ENCODE measurements around the gene LARGE1.

LARGE1 gene

DNA sequence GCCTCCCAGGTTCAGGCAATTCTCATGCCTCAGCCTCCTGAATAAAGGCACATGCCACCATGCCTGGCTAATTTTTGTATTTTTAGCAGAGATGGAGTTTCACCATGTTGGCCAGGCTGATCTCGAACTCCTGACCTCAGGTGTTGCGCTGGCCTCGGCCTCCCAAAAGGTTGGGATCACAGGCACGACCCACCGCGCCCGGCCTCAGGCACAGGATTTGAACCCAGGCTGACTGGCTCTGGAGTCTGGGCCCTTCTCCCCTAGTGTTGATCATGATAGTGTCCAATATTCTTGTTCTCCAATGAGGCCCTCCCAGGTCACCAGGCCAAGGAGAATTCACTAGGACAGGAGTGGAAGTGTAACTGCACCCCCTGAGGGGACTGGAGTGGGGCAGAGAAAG lies 401.9 kb downstream of the LARGE1 start:
- DNase-seq = no peak

DNA sequence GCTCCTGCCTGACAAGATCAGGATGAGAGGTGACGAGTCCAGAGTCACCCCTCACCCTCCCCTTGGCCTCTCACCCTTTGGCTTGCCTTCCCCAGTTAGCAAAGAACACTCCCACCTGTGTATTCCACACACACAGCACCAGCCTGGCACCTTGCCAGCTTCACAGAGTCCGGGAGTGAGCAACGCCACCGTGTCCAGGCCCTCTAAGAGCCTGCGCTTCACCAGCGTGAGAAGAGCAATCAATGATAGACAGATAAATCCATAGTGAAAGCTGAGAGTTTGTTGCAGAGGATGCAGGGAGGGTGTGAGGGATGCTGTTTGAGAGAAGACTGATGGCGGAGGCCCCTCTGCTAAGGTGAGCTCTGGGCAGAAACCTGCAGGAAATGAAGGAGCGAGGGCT lies 404.5 kb downstream of the LARGE1 start:
- DNase-seq = no peak

DNA sequence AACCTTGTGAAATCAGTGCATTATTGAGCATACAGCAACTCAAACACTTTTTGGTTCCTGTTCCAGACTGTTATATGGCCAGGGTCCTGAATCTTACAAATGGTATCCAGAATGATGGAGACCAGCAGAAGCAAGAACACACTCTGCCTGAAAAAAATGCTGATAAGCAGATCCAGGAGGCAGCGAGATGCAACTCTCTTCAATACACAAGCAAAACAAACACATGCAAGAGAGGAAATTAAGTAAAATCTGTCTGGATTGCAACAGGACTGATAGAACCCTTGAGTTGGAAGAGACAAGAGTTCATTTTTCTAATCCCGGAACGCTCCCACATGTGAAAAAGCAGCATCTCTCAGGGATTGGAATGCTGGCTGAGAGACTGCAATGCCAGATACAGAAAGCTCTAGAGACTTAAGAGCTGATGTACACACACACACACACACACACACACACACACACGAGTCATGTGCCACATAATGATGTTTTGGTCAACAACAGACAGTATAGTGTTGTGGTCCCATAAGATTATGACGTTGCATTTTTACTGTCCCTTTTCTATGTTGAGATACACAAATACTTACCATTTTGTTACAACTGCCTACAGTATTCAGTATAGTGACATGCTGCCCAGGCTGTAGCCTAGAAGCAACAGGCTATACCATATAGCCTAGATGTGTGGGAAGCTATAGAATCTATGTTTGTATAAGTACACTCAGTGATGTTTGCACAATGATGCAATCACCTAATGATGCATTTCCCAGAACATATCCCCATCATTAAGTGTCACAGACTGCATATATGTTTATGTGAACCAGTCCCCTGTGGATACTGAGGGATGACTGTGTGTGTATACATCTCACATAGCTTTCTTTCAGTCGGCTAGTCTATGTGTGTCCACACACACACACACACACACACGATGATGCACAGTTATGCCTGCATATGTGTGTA lies 406.6 kb downstream of the LARGE1 start:
- DNase-seq = no peak

GRCh38 chr22:33512908-33513307 lies 407.4 kb downstream of the LARGE1 start:
- DNase-seq = no peak

DNA sequence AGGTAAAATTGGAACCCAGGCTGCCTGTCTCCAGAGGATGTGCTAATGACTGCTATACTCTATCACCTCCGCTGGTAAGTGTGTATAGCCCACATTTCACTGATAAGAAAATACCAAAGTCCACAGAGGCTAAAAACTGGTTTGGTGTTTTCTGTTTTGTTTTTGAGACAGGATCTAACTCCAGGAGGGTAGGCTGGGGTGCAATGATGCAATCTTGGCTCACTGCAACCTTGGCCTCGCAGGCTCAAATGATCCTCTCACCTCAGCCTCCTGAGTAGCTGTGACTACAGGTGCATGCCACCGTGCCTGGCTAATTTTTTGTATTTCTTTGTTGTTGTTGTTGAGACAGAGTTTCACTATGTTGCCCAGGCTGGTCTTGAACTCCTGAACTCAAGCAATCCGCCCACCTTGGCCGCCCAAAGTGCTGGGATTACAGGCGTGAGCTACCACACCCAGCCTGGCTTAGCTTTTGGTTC lies 409.8 kb downstream of the LARGE1 start:
- no peak for DNase-seq

DNA sequence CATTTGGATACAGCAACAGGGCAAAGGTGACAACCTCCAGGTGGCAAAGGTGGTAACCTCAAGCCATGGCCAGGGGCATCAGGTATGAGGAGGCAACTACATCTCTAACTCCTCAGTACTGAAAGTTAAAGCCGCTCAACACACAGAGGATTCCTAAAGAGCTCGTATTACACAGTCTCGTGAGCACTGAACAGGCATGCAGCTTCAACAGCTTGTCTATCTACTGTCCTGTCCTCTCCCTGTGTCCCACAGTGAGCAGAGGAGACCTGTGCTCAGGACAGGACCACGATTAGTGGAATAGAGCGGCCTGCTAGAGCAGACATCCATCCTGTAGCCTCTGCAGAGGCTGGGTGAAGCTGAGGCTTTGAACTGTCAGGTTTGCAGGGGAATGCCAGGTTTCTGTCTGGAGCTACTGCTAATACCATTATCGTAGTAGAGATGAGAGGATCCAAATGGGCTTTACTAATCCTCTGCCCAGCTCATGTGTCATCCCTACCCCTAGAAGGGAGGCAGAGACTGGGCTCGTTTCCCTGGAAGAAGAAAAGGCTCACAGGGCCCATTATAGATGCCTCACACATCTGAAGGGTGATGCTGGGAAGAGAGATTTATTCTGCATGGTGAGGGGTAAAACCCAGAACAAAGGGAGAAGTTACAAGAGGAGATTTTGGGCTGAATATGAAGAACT lies 415.2 kb downstream of the LARGE1 start:
- DNase-seq = no peak

DNA sequence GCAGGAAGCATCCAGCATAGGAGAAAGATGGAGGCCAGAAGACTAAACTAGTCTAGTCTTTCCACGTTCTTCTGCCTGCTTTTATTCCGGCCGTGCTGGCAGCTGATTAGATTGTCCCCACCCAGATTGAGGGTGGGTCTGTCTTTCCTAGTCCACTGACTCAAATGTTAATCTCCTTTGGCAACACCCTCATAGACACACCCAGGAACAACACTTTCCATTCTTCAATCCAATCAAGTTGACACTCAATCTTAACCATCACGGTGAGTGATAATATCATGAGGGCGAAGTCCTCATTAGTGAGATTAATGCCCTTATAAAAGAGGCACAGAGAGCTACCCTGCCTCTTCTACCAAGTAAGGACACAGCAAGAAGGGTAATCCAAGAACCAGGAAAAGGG lies 424.2 kb downstream of the LARGE1 start:
- no peak for DNase-seq

DNA sequence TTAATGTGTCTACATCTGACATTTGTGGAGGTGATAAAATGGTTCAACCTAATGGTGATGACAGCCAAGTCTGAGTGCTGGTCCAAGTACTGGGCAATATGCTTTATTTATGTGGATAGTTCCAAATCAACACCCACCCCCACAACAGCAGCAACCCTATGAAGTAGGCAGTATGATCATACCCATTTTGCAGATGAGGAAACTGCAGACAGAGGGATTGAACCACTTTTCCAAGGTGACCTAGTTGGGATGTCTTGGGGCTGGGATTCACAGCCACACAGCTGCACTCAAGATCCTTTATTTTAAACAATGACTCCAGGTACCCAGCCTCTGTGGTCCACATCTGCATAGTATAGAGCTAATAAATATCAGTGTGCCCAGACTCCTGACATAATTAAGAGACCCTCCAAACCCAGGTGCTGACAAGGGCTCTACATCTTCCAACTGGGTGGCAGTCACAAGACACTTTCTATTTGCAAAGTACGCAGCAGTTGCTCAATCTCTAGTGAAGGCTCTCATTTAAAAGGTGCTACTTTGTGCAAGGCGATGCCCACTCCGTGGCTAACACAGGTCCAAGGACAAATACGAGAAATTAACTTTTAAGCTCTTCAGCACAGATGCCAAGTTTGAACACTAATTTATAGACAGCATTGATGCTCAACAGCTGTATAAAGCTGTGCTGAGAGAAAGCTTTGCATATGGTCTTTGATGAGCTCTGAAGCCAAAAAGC lies 426.6 kb downstream of the LARGE1 start:
- DNase-seq = no peak

- DNase-seq = no peak
Observed at GRCh38 chr22:33492210-33492651, 428.0 kb downstream of the LARGE1 start.

DNA sequence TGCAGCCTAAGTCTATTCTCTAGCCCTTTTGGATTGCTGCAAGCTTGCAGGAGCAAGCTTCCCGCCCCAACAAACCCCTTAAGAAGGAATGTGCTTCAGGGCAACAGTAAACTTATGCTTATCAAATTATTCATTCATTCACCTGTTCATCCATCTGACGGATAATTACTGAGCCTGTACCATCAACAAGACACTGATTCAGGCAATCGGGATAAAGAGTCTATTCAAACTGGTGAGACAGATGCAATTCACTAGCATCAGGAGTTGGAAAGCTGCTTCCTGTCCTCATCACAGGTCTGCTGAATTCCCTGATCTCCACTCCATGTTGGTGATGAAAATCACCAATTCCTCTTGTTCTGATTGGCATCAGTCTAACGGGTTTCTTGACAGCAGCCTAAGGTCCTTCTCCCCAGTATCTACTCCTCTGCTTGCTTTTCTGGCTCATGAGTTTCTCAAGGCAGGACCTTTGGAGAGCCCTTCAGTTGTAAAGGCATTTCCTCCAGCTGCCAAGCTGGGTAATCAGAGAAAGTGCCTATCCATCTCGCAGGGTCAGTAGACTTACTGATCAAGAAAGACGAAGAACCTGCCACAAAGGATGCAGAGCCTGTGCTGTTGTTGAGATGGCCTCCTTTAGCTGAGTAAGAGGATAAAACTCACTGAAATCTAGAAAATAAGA lies 433.1 kb downstream of the LARGE1 start:
- no peak for DNase-seq

GRCh38 chr22:33481550-33481949 lies 438.7 kb downstream of the LARGE1 start:
- no peak for DNase-seq

DNA sequence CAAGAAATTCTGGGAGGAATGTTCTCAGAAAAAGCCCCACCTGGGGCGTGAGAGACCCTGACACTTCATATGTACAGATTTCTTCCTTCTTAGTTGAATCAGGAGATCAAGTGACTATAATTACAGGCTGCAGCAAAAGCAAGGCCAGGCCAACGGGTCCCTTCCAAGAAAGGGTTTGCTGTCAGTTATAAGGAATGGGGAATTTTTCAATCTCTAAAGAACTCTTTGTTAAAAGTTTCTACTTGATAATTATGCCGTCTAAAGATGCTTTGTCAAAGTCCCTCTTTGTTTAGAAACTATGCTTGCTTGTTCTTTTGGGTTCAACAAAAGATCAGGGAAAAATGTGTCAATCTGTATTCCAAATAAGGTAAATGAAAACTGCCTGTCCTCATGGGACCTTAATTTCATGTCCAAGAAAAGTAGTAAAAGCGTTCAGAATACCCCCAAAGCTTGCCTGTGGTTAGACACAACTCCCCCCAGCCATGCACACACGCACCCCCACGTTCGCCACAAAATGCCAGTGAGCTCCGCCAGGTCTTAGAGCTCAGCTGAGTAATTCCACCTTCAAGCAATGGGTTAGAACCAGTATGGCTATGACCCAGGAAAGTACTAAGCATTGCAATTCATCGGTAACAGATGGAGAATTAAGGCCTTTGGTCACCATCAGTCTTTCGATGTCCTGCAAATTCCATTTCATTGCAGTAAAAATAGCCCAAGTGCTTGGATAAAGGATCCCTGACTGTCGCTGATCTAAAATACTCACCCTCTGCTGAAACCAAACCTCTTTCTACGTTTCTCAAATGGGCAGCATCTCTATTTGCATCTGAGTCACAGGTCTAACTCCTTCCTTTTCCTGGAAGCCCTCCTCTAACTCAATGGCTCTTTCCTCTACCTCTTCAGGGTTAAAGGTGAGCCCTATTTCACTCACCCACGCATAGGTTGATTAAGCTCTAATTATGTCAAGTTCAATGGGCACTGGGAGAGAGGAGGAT lies 442.9 kb downstream of the LARGE1 start:
- no peak for DNase-seq

DNA sequence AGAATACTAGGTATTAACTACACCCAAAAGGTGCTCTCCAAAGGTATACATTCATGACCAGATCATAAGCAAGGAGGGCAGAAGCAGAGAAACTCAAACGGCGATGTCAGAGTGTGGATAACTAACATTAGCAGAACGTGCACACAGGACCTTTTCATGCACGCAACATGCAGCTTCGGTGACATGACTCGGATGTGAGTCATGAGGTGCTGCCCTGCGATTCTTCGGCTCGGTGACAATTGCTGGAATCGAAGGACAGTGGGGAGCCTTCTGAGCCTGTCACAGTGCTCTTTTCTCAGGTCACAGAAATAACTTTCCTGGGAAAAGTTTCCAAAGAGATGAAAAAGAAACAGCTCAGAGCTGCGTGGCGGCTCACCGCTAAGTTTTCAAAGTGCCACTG lies 443.6 kb downstream of the LARGE1 start:
- no peak for DNase-seq

DNA sequence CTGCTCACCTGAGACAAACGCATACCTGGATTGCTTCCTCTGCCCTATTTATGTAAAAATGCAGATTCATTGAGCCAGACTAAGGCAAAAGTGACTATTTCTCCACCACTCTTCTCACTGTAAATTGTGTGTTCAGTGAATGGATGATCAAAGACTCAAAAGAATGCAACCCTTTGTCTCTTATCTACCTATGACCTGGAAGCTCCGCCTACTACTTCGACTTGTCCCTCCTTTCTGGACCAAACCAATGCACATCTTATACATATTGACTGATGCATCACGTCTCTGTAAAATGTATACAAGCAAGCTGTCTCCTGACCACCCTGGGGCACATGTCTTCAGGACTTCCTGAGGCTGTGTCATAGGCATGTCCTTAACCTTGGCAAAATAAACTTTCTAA lies 444.1 kb downstream of the LARGE1 start:
- no peak for DNase-seq

DNA sequence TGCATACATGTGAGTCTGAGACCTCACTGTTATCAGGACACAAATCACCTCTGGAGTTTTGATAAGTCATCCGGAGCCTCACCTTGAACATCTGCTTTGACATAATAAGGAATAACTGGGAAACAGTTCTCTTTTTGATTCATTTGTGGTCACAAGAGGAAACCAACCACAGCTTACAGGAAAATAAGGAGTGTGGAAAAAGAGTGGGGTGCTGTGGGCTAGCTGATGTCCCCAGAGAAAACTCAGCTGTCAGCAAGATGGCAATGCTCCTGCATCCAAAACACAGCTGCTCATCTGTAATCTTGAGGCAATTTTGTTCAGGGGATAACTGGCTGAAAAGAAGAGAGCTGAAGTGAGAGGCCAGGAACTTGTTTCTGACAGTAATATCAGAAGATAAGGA lies 445.7 kb downstream of the LARGE1 start:
- no peak for DNase-seq

DNA sequence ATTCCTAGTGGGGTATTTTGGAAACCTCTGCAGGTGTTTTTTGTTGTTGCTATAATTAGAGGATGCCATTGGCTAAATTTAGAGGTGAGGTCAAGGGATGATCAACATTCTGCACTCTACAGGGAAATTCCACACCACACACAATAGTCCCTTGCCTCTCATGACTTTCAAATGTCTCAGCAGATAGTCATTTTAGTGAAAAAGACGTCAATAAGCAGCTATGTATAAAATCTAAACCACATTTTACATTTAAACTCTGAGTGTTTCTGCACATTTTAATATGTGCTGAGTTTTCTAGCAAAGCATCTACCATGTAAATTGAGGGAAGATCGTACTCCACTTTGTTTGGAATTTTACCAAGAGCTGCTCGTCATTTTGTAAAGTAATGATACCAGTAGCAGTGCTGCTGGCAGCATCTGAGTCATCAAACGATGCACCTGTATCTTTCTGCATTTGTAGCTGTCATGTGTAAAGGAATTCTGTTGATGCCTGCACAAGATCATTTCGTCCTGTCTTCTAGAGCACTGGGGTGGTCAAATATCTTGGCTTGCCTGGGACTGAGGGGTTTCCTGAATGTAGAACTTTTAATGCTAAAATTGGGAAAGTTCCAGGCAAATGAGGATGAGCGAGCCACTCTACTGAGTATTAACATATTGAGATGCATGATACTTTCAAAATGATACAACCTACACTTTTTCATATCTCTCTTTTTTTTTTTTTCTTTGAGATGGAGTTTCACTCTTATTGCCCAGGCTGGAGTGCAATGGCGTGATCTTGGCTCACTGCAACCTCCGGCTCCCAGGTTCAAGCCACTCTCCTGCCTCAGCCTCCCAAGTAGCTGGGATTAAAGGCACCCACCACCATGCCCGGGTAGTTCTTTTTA lies 447.6 kb downstream of the LARGE1 start:
- DNase-seq = no peak

GRCh38 chr22:33470456-33470855 lies 449.8 kb downstream of the LARGE1 start:
- DNase-seq = no peak

DNA sequence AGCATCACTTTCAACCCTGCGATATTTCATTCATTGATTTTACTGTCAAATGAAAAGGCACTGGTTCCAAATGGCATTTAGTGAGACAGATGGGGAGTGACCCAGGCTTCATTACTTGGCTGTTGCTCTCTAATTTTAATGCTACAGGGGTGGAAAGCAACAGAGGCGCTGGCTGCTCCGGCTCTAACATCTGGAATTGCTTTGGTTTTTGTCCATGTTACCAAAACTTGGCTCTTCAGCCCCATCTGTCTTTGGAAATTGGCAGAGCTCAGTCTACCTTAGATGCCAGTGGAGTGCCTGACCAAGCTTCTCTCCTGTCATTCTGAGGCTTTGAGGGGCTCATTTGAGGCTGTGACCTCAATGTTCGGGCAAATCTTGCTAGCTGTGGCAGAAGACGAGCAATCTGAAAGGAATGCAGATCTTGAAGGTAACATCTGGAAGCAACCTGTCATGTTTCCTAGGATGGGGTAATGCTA lies 452.6 kb downstream of the LARGE1 start:
- DNase-seq = peak; percentile 40

- DNase-seq = no peak
Observed at GRCh38 chr22:33467080-33467479, 453.2 kb downstream of the LARGE1 start.

DNA sequence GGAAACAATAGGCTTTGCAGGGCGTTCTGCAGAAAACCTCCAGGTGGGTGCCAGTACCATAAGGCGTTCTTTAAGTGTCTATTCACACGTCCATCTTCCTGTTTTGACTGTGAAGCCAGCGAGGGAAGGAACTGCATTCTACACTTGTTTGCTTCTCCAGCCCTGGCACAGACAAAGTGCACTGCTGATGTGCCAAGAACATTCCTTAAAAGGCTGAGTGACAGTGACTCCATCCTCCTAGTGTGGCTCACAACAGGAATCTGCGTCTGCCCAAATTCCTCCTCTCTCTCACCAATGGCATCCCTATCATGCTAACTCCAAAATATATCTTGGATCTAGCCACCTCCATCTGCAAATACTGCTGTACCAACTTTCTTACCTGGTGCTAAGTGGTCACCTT lies 454.7 kb downstream of the LARGE1 start:
- DNase-seq = no peak

All from eye (tissue), 1 donor.